NCI-H748 treated with DMSO at 0.1 percent for 48 hours (cell line): ENCODE measurements around the gene IP6K1.
"Not testable (repeated sequence)": the region's sequence is repeated elsewhere in the genome, so short reads cannot be mapped to it uniquely, and the experiment has no call there.

ENCODE experiments used
- DNase-seq: peaks from one replicate; lab custom pipeline; 2025; lab: John Stamatoyannopoulos, UW

IP6K1 gene

GRCh38 chr3:49763981-49764380 is 22.4 kb downstream of the IP6K1 start:
- DNase-seq = no peak

DNA sequence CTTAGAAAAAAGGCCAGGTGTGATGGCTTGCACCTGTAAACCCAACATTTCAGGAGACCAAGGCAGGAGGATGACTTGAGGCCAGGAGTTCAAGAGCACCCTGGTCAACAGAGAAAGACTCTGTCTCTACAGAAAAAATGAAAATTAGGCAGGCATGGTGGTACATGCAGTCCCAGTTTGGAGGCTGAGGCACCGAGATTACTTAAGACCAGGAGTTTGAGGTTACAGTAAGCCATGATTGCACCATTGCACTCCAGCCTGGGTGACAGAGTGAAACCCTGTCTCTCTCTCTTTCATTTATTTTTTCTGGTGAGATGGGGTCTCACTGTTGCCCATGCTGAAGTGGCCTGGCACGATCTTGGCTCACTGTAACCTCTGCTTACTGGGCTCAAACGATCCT is 24.7 kb downstream of the IP6K1 start:
- no peak for DNase-seq

DNA sequence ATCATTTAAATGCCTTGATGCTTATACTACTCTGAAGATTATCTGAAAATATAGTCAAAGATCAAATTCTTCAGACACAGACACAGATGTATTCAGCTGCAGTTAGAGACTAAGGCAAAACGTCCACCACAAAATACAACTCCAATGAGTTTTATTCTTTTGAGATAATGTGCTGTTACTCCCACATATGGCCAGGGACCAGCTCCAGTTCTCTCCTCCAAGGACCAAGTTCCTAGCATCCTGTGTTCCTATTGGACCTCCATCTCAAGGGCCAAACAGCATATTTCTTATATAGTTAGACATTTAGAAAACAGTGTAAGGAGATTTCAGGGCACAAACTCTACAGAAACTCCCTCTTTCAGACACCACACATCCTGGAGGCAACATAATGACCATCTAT is 27.1 kb downstream of the IP6K1 start:
- no peak for DNase-seq

DNA sequence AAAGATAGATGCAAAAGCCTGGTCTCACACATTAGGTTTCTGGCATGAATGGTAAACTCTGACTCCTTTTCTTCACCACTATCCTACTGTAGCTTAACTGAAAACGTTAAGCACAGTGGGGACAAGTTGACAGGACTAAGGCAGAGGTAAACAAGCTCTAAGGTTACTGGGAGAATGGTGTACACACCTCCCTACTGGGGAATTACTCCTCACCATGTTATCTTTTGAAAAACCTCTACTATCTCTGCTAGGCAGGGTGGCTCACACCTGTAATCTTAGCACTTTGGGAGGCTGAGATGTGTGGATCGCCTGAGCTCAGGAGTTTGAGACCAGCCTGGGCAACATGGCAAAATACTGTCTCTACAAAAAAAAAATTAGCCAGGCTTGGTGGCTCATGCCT is 29.1 kb downstream of the IP6K1 start:
- DNase-seq = no peak

GRCh38 chr3:49756036-49756435 is 30.3 kb downstream of the IP6K1 start:
- DNase-seq = no peak

- DNase-seq = no peak
Observed at GRCh38 chr3:49754536-49754935, 31.8 kb downstream of the IP6K1 start.

- no peak for DNase-seq
Observed at GRCh38 chr3:49751501-49751900, 34.8 kb downstream of the IP6K1 start.

DNA sequence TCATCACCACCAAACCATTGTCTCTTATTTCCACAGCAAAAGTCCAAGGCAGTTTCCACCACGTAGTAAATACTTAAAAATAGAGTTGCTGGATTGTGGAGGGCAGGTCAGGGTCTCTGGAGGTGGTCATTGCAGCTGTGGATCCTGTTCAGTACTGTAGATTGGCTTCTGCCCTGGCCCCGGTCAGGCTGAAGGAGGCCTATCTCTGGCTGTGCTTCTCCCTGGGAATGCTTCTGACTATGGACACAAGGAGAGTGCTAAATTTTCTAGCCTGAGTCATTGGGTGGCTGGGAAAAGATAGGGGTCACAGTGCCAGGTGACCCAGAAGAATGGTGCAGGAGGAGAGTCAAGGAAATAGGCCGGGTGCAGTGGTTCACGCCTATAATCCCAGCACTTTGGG is 36.3 kb downstream of the IP6K1 start:
- DNase-seq = no peak

DNA sequence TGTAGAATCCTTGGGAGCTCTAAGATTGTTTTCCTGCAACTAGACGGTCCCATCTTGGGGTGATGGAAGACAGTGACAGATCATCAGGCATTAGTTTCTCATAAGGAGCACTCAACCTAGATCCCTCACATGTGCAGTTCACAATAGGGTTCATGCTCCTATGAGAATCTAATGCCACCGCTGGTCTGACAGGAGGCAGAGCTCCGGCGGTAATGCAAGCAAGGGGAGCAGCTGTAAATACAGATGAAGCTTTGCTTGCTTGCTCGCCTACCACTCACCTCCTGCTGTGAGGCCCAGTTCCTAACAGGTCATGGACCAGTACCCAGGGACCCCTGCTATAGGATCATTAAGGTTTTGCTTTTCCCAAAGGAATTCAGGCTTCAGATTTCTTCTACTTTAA is 37.5 kb downstream of the IP6K1 start:
- DNase-seq = not testable (repeated sequence)

DNA sequence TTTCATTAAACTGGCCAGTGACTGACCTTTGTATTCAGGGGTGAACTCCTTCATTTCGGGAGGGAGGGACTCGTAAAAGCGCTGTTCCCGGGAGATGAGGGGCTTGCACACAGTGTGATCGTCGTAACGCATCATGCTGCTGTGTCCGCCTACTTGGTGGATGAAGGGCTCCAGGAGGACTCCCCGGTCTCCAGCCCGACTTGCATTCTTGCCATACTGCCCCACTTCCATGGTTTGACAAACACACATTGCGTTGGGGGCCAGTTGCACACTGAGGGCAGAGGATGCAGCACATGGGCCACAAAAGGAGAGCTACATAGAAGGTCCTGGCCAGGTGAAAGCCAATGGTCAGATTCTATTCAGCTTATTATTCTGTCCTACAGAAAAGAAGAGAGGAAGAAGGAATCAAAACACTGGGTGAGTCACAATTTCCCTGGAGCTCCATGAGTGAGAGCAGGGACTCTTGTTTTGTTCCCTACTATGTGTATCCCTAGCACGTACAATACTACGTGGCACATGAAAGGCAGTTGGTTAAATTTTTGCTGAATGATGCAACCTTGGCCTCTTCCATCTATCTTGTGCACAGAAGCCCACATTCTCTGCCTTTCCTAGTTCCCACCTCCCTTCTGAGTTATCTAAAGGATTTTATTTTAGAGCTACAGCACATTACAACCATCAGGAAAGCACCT is 38.4 kb downstream of the IP6K1 start:
- no peak for DNase-seq

- no peak for DNase-seq
Observed at GRCh38 chr3:49745986-49746385, 40.4 kb downstream of the IP6K1 start.

DNA sequence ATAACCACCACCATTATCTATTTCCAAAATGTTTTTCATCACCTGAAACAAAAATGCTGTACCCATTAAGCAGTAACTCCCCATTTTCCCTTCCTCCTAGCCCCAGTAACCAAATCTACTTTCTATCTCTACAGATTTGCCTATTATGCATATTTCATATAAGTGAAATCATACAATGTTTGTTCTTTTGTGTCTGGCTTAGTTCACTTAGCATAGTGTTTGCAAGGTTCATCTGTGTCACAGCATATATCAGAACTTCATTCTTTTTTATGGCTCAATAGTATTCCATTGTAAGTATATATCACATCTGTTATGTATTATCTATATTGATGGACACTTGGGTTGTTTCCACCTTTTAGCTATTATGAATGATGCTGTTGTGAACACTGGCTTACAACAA is 45.9 kb downstream of the IP6K1 start:
- DNase-seq = no peak

DNA sequence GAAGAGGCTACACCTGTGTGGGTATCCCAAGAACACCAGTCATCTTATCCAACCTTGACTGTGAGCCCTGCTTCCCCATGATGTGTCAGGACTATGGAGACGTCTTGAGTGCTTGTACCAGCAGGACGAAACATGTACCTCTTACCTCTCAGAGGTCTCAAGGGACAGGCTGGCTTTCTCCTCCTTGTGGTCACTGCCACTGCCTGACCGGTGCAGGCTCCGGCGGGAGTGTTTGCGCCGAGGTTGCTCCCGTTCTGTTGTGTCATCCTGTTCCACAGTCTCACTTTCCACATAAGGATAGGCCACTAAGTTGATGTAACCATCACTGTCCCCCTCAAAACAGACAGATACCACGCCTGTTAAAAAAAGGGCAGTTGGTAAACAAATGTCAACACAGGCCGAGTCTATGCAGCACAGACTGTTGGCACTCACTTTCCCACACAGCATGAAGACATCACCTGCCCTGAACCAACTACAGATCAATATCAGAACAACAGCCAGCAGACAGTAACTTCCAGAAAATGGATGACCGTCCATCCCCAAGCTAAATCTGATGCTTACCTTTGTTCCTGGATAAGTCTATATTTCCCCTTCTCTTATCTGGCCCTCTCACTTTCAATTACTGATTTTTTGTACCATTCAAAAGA is 48.2 kb downstream of the IP6K1 start:
- DNase-seq = no peak

GRCh38 chr3:49734752-49735151 is 51.6 kb downstream of the IP6K1 start:
- no peak for DNase-seq

DNA sequence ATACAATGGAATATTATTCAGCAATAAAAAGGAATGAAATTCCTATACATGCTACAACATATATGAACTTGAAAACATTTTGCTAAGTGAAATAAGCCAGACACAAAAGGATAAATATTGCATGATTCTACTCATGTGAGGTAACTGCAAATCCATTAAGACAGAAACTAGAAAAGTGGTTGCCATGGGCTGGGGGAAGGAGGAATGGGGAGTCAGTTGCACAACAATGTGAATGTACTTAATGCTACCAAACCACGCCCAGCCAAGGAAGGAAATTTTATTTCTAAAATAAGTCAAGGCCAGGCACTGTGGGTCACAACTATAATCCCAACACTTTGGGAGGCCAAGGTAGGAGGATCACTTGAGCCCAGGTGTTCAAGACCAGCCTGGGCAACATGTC is 52.8 kb downstream of the IP6K1 start:
- DNase-seq = no peak

- DNase-seq = no peak
Observed at GRCh38 chr3:49732597-49732996, 53.7 kb downstream of the IP6K1 start.

DNA sequence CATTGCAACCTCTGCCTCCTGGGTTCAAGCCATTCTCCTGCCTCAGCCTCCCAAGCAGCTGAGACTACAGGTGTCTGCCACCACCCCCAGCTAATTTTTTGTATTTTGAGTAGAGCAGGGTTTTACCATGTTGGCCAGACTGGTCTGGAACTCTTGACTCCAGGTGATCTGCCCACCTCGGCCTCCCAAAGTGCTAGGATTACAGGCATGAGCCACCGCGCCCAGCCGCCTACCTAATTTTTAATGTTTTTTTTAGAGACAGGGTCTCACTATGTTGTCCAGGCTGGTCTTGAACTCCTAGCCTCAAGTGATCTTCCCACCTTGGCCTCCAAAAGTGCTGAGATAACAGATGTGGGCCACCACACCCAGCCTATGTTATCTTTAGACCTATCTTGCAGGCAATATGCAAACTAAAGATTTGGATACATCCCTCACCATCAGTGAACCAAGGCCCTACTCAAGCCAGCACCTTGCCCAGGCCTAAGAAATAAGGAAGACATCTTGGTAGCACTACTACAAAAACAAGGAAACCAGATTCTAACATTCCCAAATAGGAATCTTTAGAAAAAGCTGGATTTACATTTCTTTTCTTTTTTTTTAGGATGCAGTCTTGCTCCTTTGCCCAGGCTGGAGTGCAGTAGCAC is 56.3 kb downstream of the IP6K1 start:
- DNase-seq = no peak

DNA sequence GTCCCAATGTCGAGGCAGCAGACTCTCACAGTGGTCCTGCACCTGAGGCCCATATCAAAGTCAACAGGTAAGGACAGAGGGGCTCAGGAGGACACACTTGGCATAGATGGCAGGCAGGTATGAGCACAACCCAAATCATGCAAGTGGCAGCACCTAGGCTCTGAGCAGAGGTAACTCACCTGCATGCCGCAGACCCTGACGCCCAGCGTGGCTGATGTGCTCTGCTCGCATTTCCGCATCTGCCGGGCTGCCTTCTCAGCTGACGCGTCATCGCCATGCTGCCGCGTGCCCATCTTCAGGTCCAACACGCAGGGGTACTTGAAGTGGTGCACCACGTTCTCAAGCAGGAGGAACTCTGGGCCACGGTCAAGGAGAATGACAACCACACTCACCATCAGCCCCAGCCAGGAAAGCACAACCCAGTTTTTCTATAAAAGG is 58.4 kb downstream of the IP6K1 start:
- no peak for DNase-seq

GRCh38 chr3:49727154-49727923 is 59.0 kb downstream of the IP6K1 start:
- no peak for DNase-seq

- no peak for DNase-seq
Observed at GRCh38 chr3:49725906-49726681, 60.2 kb downstream of the IP6K1 start.

- no peak for DNase-seq
Observed at GRCh38 chr3:49724586-49724985, 61.8 kb downstream of the IP6K1 start.
